OCI-M2 (cell line): ENCODE measurements around the gene TNRC18.

ENCODE experiments used
- DNase-seq: peaks from one replicate; lab custom pipeline; 2025; ENCODE audit not compliant: unreplicated experiment; lab: John Stamatoyannopoulos, UW

TNRC18 gene

DNA sequence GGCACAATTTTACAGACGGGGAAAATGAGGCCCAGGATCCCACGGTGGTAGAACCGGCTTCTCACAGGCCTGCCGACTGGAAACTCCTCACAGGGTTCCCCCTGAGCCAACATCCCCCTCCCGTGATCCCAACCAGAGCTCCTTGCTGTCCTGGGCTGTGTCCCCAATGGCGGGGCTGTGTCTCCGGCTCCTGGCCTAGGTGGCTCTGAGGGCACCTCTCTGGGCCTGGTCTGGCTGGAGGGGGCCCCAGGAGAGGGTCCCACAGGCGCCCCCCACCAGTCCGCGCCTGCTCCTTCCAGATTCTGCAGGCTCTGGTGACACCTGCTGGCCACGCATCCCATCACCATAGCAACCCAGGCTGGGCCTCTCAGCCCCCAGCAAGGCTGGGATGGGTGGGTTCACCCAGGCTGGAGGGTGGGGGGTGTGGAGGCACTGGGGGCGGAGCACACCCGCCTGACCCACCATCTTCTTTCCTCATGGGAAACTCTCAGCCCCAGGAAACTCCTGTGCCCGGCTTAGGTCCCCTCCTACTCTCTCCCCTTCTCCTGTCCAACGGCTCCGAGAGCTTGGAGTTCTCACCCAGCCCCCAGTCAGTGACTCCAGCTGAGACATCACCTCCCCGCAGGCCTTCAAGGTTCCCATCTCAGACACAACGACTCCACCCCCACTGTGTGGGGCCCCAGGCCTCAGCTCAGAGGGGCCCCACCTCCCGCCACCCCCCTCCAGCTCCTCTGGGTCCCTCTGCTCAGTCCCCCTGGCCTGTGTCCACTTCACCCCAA lies 27.1 kb upstream of the TNRC18 start:
- DNase-seq = no peak

DNA sequence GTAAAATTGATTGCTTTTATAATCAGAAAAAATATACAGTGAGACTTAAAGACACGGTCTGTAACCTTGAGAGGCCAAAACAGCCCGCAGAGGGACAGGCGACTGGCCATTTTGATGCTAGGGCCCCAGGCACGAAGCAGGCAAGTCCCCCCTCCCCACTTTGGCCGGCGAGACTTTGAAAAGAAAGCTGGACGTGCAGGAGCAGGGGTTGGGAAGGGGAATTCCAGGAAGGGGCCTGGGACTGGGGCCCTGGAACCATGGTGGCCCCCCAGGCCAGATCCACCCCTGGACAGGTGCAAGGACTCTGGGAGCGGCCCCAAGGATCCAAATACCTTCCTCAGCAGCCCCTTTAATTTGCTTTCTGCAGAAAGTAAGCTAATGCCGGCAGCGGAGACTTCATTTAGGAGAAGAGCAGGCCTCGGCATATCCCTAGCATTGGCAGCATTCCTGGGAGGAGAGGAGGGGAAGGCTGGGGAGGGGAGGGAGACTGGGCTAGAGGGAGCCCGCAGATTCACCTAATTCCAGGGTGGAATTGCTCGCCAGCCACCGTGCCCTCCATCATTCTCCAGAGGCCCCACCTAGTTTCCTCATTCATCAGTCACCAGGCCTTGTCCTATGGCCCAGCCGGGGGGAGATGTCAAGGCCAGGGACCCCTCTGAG lies 24.9 kb upstream of the TNRC18 start:
- no peak for DNase-seq

DNA sequence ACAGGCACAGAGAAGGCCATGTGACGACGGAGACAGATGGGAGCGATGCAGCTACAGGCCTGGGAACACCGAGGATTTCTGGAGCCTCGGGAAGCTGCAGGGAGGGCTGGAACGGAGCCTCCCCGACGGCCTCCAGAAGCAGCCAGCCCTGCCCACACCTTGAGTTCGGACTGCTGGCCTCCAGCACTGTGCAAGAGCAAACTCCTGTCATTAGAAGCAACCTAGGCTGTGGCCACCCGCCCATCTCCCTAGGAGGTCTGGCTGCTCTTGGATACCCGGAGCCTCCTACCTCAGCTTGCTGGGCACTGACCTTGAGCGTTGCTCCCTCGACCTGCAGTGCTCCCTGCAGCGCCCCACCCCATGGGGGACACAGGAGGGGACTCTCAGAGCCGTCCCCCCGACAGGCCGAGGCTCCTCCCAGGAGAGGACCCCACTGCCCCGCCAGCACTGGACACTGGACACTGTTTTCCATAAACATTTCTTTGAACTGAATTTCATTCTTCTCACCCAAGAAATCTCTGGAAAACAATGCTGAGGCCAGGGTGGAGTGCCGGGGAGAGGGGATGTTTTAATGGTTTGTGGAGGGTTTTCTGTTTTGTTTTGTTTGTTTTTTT lies 22.5 kb upstream of the TNRC18 start:
- no peak for DNase-seq

DNA sequence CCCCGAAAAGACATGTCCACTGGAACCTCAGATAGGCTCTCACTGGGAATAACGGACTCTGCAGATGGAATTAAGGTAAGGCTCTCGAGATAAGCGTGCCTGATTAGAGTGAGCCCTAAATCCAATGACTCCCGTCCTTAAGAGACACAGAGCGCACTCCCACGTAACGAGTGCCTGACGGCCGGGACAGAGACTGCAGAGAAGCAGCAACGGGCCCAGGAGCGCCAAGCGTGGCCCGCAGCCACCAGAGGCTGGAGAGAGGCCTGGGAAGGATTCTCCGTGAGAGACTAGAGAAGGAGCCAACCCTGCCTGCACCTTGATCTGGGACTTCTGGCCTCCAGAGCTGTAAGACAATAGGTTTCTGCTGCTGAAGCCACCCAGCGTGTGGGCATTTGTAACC lies 20.0 kb upstream of the TNRC18 start:
- DNase-seq = no peak

DNA sequence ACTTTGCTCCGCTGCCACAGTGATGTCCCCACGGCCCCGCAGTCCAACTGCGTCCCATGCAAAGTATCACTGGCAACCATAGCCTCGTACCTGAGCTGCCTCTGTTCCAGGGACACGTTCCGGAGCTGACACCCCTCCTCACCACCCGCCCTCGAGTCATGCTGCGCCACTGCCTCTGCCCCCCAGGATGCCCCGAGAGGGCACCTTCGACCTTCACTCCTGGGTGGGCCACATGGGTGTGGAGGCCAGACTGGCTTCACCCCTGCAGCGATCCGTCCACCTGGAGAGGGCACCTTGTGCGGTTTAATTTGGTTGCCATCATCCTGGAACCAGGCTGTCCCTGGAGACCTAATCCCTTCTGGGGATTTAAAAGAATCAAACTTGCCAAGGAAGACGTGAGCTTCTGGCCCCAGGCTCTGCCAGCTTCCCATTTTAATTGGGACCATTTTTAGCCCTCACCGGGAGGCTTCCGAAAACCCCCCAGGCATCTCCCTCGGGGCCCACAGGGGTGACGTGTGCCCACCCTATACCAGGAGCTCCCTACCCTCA lies 19.2 kb upstream of the TNRC18 start:
- no peak for DNase-seq

DNA sequence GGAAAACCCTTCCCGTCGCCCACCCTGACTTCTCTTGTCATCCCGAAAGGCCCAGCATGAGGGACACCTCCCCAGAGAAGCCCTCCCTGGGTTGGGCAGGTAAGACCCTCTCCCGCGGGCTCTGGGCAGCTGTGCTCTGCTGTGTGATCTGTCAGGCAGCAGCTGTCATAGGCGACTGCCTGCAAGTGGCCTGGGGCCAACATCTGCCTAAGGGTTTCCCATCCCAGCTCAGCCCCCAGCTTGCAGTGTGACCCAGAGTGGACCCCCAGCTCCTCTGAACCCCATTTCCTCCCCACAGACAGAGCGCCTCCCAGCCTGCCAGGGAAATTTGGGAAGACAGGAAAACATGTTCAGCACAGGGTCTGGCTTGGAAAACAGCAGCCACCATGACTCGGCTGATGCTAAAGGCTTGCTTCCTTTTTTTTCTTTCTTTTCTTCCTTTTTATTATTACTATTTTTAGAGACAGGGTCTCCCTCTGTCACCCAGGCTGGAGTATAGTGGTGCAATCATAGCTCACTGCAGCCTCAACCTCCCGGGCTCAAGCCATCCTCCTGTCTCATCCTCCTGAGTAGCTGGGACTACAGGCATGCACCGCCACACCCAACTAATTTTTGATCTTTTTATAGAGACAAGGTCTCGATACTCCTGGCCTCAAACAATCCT lies 18.3 kb upstream of the TNRC18 start:
- DNase-seq = no peak

DNA sequence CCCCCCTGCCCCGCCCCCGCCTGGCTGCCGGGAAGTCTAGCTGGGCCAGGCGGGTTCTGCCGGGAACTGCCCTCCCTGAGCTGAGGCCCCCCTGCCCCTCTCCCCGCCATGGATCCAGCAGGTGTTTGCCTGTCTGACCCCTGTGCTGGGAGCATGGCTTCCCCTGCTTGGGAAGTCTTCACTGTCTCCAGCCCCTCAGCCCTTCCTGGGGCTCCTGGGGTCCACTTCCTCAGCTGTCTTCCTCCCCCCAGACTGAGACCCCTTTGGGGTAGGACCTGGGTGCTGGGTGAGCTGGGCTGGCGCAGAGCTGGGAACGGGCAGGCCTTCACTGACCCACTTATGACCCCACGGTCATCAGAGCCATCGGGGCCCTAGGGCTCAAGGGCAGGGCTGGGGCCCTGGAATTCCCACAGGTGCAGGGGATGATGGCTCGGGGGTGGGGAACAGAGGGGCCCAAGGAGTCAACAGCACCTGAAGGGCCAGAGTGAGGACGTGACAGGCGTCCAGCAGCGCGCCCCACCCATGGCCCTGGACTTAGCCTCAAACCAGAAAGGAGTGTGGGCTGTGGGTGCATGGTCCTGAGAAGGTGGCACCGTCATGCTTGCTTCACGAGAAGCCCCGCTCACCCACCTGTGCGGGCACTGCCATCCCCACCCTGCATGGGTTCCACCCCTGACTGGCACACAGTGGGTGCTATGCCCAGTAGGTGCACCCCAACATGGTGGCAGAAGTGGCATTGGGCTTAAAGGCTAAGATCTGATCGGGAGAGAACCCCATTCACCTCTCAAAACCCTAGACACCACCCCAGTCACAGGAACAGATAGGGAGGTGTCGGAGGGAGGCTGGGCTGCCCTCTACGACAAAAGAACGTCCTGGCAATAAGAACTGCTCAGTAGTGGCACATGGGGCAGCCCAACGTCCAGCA lies 16.2 kb upstream of the TNRC18 start:
- DNase-seq = no peak

DNA sequence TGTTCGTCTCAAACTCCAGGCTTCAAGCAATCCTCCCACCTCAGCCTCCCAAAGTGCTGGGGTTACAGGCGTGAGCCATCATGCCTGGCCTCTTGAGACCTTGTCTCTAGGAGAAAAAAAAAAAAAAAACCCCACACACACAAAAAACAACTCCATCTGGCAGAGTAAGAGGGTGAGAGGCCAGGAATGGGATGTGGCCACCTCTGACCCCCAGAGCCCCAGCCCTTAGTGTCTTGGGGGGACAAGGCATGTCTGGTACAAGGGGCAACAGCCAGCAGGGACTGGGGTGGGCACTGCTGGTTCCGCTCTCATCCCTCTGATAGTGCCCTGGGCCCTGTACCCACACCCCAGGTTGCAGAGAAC lies 15.6 kb upstream of the TNRC18 start:
- DNase-seq = no peak

DNA sequence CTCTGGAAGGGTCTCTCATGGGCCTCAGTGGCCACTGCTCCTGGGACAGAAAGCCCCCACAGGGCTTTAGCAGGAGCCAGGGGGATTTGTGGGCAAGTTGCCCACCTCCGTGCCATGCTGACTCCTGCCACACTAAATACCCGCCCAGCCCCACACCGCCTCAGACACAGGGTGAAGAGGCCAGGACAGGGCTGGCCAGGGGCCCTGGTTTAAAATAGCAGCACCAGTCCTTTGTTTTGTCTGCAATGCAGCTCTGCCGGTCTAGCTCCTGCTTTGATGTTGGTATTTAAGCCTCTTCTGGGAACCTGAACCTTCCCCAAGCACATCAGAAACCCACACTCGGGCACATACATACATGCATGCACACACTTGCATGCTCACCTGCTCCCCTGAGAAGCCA lies 14.4 kb upstream of the TNRC18 start:
- DNase-seq = no peak

DNA sequence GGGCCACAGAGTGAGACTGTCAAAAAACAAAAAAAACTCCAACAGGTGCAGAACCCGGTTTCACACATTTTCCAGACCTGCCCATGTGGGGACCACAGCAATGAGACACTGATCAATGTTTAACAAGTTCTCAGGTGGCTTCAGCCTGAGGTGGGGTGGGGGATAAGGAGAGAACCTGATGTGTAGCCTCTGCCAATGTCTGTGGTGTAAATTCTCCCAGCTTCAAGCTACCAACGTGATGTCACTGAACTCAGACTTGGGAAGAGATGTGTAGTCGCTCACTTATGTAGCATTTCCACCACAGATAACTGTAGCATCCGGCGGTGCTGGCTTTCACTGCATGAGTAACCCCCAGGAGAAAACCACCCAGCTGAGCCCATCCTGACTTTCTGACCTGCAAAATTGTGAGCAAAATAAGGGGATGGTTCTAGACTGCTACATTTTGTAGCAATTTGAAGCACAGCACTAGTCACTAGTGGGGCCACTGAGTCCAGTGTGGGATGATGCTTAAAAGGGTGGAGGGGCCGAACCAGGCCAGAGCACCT lies 13.8 kb upstream of the TNRC18 start:
- no peak for DNase-seq

DNA sequence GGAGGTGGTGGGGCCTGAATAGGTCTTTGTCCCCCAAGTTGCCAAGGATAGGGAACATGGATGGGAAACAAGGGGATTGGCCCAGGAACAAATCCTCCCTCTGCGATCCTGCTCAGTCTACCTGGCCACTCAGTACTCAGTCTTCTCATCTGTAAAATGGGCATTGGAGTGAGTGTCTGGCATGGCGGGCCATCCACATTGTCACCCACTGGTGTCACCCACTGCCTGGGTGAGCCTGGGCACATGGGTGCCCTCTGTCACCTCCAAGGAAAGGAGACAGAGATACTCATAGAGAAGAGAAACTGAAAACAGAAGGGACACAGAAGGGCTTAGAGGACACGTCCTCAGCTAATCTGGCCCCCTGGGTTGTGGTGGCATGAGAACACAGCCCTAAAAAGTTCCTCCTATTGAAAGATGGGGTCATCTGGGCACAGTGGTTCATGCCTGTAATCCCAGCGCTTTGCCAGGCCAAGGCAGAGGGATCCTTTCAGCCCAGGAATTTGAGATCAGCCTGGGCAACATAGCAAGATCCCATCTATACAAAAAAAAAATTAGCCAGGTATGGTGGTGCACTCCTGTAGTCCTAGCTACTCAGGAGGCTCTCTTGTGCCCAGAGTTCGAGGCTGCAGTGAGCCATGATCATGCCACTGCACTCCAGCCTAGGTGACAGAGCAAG lies 12.5 kb upstream of the TNRC18 start:
- no peak for DNase-seq

DNA sequence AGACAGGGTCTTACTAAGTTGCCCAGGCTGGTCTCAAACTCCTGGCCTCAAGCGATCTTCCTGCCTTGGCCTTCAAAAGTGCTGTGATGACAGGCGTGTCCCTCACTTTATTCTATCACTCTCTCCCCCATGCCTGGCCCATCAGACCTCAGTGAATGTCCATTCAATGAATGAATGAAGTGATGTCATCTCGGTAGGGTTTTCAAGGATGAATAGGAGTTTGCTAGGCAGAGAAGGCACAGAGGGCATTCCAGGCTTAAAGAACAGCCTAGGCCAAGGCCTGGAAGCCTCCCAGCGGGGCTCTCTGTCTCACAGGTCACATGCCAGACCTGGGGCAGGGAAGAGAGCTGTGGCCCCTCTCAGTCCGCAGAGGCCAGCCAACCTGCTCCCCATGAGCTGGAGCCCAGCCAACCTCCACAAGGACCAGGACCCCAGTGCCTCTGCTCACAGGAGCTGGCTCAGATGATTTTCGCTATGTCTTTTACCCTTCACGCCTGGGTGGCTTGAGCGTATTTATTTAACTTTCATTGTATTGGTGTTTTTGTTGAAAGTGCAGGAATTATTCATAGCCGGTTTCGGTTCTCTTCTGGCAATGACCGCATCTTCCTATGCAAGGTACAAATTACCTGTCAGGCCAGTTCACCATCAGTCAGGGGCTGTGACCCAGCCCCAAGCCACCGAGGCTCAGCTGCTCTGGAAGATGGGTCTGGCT lies 11.8 kb upstream of the TNRC18 start:
- no peak for DNase-seq

DNA sequence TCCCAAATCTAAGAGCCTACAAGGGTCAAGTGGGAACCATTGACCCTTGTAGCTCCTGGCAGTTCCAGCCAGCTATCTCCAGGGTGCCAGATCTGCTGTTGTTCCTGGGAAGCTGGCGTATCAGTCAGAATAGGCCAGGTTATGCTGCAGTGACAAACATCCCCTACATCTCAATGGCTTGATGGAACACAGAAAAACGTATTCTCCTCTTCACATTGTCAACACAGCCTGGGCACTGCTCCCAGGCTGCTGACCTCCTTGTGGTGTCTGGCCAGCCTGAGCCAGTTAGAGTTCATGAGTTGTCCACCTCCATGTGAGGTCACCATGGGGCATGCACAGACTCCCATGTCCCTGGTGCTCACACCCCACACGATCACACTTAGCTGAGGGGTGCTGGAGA lies 9.5 kb upstream of the TNRC18 start:
- no peak for DNase-seq

DNA sequence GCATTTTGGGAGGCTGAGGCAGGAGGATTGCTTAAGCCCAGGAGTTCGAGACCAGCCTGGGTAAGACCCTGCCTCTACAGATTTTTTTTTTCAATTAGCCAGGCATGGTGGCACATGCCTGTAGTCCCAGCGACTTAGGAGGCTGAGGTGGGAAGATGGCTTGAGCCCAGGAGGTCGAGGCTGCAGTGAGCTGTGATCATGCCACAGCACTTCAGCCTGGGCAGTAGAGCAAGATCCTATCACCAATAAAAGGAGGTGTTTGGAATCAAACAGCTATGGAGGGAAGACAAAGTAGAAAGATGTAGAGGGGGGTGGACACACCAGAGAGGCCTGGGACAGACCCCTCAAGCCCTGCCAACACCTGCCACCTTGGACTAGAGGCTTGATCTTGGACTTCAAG lies 9.1 kb upstream of the TNRC18 start:
- DNase-seq = no peak

DNA sequence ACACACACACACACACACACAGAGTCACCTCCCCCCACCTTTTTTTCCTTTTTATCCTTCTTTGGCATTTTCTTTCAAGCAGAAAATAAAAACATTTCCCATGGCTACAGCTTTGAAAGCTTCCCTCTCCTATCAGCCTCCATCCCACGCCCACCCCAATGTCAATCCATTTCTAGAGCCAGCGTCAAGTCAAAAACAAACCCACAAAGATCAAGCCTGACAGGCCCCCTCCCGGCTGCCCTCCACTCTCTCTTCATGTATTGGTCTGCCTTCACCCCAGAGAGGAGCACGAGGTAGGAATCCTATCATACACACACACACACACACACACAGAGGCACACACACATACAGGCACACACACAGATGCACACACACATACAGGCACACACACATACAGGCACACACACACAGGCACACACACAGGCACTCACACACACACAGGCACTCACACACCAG lies 8.0 kb upstream of the TNRC18 start:
- DNase-seq = no peak

DNA sequence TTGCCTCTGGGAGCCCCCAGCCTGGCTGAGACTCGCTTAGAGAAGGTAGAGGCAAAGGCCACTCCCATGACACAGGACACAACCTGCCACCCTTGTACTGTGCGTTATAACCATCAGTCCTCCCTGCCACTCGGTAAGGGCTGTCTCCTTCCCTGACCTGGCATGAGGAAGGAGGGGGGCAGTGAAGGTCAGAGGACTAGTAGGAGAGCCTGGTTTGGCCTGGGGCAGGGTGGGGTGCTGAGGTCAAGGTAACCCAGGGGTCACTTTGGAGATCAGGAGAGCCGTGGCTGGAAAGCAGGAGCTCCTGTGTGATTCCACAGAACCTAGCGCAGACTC lies 6.9 kb upstream of the TNRC18 start:
- no peak for DNase-seq

DNA sequence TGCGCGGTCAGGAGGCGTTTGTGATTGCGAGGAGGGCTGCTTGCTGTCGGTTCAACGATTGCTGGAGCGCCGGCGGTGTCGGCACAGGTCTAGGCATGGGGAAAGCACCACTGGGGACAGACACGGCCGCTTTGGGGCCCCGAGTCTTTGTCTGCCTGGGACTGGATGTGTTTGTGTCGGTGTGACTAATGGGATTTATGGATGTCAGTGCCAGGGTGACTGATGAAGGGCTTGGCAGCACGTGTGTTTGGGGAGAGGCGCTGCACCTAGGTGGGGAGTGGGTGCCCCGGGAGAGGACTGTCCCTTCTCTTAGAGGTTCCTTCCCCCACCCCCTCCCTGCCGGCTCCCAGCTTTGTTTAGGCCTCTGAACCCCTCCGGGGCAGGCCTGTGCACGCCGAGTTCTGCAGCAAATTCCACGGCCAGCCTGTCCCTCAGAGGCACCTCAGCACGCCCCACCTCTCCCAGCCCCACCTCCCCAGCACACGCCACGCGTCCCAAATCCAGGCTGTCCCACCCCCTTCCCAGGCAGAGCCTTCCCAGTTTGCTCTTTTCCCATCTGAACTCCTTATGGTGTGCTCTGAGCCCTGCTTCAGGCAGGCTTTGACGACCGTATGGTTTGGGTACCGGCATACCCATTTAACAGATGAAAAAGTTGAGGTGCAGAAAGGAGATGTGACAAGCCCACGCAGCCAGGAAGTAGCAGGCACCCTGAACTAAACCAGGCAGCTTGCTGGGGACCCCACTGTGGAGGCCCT lies 6.4 kb upstream of the TNRC18 start:
- no peak for DNase-seq

DNA sequence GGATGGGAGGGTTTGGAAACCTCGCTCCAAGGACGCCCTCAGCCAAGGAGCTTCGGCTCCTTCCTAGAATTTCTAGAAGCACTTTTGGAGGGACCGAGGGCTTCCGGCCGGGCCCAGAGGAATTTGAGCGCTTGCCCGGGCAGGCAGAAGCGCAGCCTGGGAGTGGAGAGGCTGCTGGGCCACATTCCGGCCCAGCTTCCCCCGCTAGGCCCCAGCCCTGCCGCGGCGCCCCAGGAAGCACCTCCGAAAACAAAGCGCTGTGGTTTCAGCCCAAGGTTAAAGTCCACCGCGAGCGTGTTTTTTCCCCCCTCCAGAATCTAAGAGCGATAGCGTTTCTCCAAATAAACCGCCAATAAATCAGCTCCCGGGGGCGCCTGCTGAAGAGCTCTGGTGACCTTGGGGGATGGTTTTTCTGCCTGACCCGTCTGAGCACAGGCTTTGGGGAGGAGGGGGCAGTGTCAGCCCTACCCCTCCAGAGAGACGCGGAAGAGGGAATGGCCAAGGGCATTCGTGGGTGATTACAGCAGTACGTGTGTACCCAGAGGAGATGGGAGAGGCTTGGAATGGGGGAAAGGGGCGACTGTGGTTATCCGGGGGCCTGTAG lies 5.7 kb upstream of the TNRC18 start:
- no peak for DNase-seq
